GM23338 (cell line): ENCODE measurements around the gene RANBP6. TPM values are rescaled to one million over a fixed set of nuclear protein-coding genes. Genes with fewer than 3 reads are reported as not detected.
A peak's percentile ranks its signal among the peaks of the same experiment; 100 is the strongest.
"Not testable (repeated sequence)": the region's sequence is repeated elsewhere in the genome, so short reads cannot be mapped to it uniquely, and the experiment has no call there.

Experiments
- ATAC-seq: fragments of 200-7000 bp; cut with Tn5 transposase; 3 replicates; pipeline ENCODE4 v1.9.1; 2020
- DNase-seq: peaks from one replicate; pipeline ENCODE4 v3.0.0-alpha.2; 2015; ENCODE audit warnings: low spot score
- H2AFZ ChIP-seq: fragments of 200-600 bp; sonication (generic); 2 replicates; pipeline ENCODE4 v1.8.0; 2016; ENCODE audit warnings: antibody characterized with exemption, mild to moderate bottlenecking, moderate library complexity
- H3F3A ChIP-seq: fragments of 200-600 bp; sonication (generic); replicated peaks from 2 replicates; pipeline ENCODE4 v1.8.0; 2017; ENCODE audit warnings: antibody characterized with exemption, mixed run types, low read depth
- H3K27ac ChIP-seq: fragments of 200-600 bp; sonication (generic); 2 replicates; pipeline ENCODE4 v1.6.1; 2016; ENCODE audit warnings: low read depth
- H3K27me3 ChIP-seq: fragments of 200-600 bp; sonication (generic); 2 replicates; pipeline ENCODE4 v1.8.0; 2016; ENCODE audit warnings: mild to moderate bottlenecking, mixed run types, moderate library complexity; ENCODE audit not compliant: insufficient read depth
- H3K36me3 ChIP-seq: fragments of 200-600 bp; sonication (generic); 2 replicates; pipeline ENCODE4 v1.8.0; 2016; ENCODE audit warnings: mild to moderate bottlenecking; ENCODE audit not compliant: insufficient read depth
- H3K4me1 ChIP-seq: fragments of 200-600 bp; sonication (generic); 2 replicates; pipeline ENCODE4 v1.8.0; 2016; ENCODE audit warnings: mild to moderate bottlenecking, moderate library complexity; ENCODE audit not compliant: insufficient read depth
- H3K4me2 ChIP-seq: fragments of 200-600 bp; sonication (generic); 2 replicates; pipeline ENCODE4 v1.7.1; 2017; ENCODE audit warnings: mixed run types
- H3K4me3 ChIP-seq: fragments of 200-600 bp; sonication (generic); 2 replicates; pipeline ENCODE4 v1.6.1; 2016; ENCODE audit warnings: mixed run types
- H3K79me2 ChIP-seq: fragments of 200-600 bp; sonication (generic); replicated peaks from 2 replicates; pipeline ENCODE4 v1.8.0; 2017; ENCODE audit warnings: mild to moderate bottlenecking; ENCODE audit not compliant: insufficient read depth
- H3K9me2 ChIP-seq: fragments of 200-600 bp; sonication (generic); 2 replicates; pipeline ENCODE4 v1.8.0; 2017; ENCODE audit not compliant: insufficient read depth
- H4K20me1 ChIP-seq: fragments of 200-600 bp; sonication (generic); replicated peaks from 2 replicates; pipeline ENCODE4 v1.8.0; 2017; ENCODE audit warnings: mild to moderate bottlenecking; ENCODE audit not compliant: insufficient read depth
- H3K27ac Mint-ChIP-seq: 2 replicates; pipeline ENCODE4 v1.8.0; 2020; ENCODE audit warnings: inconsistent platforms, mild to moderate bottlenecking, moderate library complexity, mixed read lengths
- H3K27me3 Mint-ChIP-seq: 3 replicates; pipeline ENCODE4 v1.8.0; 2022; ENCODE audit warnings: low read depth, mild to moderate bottlenecking, moderate library complexity, mixed read lengths, inconsistent platforms; ENCODE audit not compliant: insufficient read depth, poor library complexity
- H3K36me3 Mint-ChIP-seq: 3 replicates; pipeline ENCODE4 v1.8.0; 2021; ENCODE audit warnings: low read depth, mild to moderate bottlenecking, inconsistent platforms, moderate library complexity, mixed read lengths
- H3K4me1 Mint-ChIP-seq: 3 replicates; pipeline ENCODE4 v1.8.0; 2020; ENCODE audit warnings: mild to moderate bottlenecking, inconsistent platforms, mixed read lengths
- H3K4me3 Mint-ChIP-seq: 3 replicates; pipeline ENCODE4 v1.8.0; 2021; ENCODE audit warnings: moderate library complexity, mild to moderate bottlenecking, inconsistent platforms, mixed read lengths
- H3K9me3 Mint-ChIP-seq: 3 replicates; pipeline ENCODE4 v1.8.0; 2020; ENCODE audit warnings: moderate library complexity, mild to moderate bottlenecking, inconsistent platforms, mixed read lengths
- NANOG ChIP-seq: IDR thresholded peaks from 2 replicates; pipeline ENCODE4 v1.6.1; 2016; ENCODE audit warnings: antibody characterized with exemption, borderline replicate concordance
- POLR2AphosphoS5 ChIP-seq: IDR thresholded peaks from 2 replicates; pipeline ENCODE4 v1.6.1; 2016; ENCODE audit warnings: antibody characterized with exemption, low read depth
- polyA plus RNA-seq: library from polyadenylated mRNA; unstranded; fragments of >200 nt; fragmentation: Nextera tagmentation; extraction: Ambion mirVana; gene quantifications from 2 replicates; pipeline ENCODE4 v1.2.1, GENCODE V29; 2016
- total RNA-seq: library from RNA; depleted of rRNA; stranded (reverse); fragments of >200 nt; shearing (Covaris generic); gene quantifications from 2 replicates; pipeline ENCODE4 v1.2.3, GENCODE V29; 2014
- TF ChIP-seq, protein P1 (sequence below), 2 experiments: fragments of 200-600 bp in 1 of 2; sonication (generic) in 1 of 2; conservative IDR thresholded peaks; 2 replicates each; pipeline versions ENCODE4 v1.5.1 to v1.6.1; 2016 to 2017; ENCODE audit warnings: antibody characterized with exemption in 2 of 2, low read depth in 2 of 2, mild to moderate bottlenecking in 2 of 2, moderate library complexity in 1 of 2

Gene RANBP6
- total and polyA plus RNA-seq, 2 experiments from 2014 or later, result 9.4 to 26.4 TPM

DNA sequence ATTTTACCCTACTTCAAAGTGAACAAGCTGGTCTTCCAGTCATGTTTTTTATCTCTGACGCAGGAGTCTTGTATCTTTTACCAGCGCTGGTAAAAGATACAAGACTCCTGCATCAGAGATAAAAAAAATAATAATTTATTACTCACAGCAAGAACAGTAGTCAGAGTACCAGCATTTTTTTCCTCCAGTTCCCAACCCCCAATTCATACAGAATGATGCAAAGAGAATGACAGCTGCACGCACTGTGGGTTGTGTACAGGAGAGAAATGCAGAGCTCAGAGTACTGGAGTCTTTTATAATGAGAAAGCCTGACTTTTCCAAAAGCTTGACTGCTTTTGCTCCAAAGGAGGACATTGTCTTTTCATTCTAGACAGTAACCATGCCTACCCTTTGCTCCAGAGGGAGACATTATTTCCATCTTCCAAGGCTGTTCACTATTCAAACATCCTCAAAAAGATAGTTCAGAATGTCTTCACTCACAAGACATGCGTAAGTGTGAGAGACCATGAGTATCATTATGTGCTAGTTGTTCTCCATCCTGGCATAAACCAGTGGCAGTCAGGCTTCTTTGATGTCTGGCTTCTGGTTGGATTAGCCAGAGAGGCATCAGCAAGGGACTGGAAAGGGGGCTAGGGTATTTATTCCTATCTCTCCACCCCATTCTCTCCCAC lies 14.3 kb upstream of the RANBP6 start:
- Histone ChIP-seq H2AFZ (0 out of 2 replicates have a peak overlapping the region, but pooled peaks have one; percentile 60), H3K27ac (no peak overlapping the region)
- ATAC-seq, result no peak

DNA sequence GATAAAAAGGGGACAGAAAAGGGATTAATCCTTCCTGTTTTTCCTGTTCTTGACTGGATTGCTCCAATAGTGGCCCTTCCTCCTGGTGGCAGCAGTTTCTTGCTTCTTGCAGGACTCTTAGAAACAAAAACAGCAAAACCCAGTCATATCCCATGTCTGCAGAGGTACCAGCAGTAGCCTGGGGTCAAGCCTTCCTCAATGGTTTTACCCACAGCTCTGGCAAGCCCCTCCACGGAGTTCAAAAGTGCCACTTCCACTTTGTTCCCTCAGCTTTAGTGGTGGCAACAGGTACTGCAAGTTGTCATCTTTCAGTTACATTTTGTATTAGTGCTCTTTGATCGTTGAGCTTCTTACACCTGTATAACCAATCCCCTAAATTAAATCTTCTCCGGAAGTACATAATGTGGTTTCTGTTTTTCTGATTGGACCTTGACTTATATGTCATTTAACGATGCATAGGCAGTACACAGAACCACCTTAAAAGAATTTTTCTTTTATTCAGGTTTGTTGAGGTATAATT lies 8.7 kb upstream of the RANBP6 start:
- H2AFZ ChIP-seq, result 0 out of 2 replicates have a peak overlapping the region, but pooled peaks have one; percentile 28
- no peaks in the 10 kb centered on the region for H3K36me3 ChIP-seq
- H3K4me2 ChIP-seq, result no peak overlapping the region
- H3K4me1 Mint-ChIP-seq, result peaks cover 14% of the 10 kb centered on the region
- H3K27ac ChIP-seq, result no peak overlapping the region
- peaks cover 9% of the 10 kb centered on the region for H3K4me1 ChIP-seq
- peaks cover 5% of the 10 kb centered on the region; the same call in 1 of the 2 replicates for H3K9me2 ChIP-seq
- ATAC-seq (peak; percentile 77), DNase-seq (peak; percentile 67)
- peaks cover 10% of the 10 kb centered on the region for H3K9me3 Mint-ChIP-seq
- 0 out of 3 replicates have a peak overlapping the region, but pooled peaks have one; percentile 42 for H3K4me3 Mint-ChIP-seq
- no peaks in the 10 kb centered on the region for H3K79me2 ChIP-seq
- no peaks in the 10 kb centered on the region for H3K27me3 Mint-ChIP-seq
- no peak overlapping the region for H3K4me3 ChIP-seq
- H3K36me3 Mint-ChIP-seq, result no peaks in the 10 kb centered on the region; the same call in 2 of the 3 replicates
- TF ChIP-seq NANOG, result no peak
- TF ChIP-seq, protein P1, sequence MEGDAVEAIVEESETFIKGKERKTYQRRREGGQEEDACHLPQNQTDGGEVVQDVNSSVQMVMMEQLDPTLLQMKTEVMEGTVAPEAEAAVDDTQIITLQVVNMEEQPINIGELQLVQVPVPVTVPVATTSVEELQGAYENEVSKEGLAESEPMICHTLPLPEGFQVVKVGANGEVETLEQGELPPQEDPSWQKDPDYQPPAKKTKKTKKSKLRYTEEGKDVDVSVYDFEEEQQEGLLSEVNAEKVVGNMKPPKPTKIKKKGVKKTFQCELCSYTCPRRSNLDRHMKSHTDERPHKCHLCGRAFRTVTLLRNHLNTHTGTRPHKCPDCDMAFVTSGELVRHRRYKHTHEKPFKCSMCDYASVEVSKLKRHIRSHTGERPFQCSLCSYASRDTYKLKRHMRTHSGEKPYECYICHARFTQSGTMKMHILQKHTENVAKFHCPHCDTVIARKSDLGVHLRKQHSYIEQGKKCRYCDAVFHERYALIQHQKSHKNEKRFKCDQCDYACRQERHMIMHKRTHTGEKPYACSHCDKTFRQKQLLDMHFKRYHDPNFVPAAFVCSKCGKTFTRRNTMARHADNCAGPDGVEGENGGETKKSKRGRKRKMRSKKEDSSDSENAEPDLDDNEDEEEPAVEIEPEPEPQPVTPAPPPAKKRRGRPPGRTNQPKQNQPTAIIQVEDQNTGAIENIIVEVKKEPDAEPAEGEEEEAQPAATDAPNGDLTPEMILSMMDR (conservative IDR thresholded peaks at IDR 0.05; ENCODE audit: low read depth in 2 of 2), result peak; percentile 38 to 70
- no peaks in the 10 kb centered on the region for H3F3A ChIP-seq
- H3K27ac Mint-ChIP-seq, result no peak overlapping the region
- H4K20me1 ChIP-seq, result no peaks in the 10 kb centered on the region
- no peaks in the 10 kb centered on the region for H3K27me3 ChIP-seq

More for the DNA sequence above, 14.3 kb upstream of the RANBP6 start:
- peaks cover under 1% of the 10 kb centered on the region for H3K27me3 Mint-ChIP-seq
- Histone ChIP-seq H3K4me3 (no peak overlapping the region), H3K4me1 (peaks cover 7% of the 10 kb centered on the region), H3F3A (no peaks in the 10 kb centered on the region), H3K9me2 (no peaks in the 10 kb centered on the region), H3K79me2 (no peaks in the 10 kb centered on the region), H4K20me1 (no peaks in the 10 kb centered on the region), H3K27me3 (no peaks in the 10 kb centered on the region), H3K36me3 (no peaks in the 10 kb centered on the region), H3K4me2 (no peak overlapping the region)
- H3K4me1 Mint-ChIP-seq, result peaks cover 6% of the 10 kb centered on the region
- H3K36me3 Mint-ChIP-seq, result no peaks in the 10 kb centered on the region
- H3K4me3 Mint-ChIP-seq, result no peak overlapping the region
- DNase-seq, result no peak
- no peaks in the 10 kb centered on the region for H3K9me3 Mint-ChIP-seq
- H3K27ac Mint-ChIP-seq, result no peak overlapping the region
- TF ChIP-seq POLR2AphosphoS5, result no peak

DNA sequence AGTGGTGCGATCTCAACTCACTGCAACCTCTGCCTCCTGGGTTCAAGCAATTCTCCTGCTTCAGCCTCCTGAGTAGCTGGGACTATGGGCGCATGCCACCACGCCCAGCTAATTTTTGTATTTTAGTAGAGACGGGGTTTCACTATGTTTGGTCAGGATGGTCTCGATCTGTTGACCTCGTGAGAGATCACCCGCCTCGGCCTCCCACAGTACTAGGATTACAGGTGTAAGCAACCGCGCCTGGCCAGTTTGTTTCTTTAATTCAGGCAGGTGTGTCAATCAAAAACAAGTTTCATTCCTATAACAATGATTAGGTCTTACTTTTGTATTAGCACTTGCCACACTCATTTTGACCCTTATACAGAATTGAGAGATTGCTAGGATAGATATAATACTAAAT lies 1.6 kb upstream of the RANBP6 start:
- ATAC-seq, DNase-seq, H3K9me2 ChIP-seq, H3K36me3 ChIP-seq, H3K4me3 Mint-ChIP-seq, H3K27me3 Mint-ChIP-seq, H3K27me3 ChIP-seq, H2AFZ ChIP-seq, H3K27ac ChIP-seq, H3K4me3 ChIP-seq, H3K4me2 ChIP-seq, H3F3A ChIP-seq, H3K27ac Mint-ChIP-seq: not testable (repeated sequence)
- Mint-ChIP-seq H3K36me3 (peaks cover 33% of the 10 kb centered on the region), H3K4me1 (peaks cover 18% of the 10 kb centered on the region), H3K9me3 (peaks cover 13% of the 10 kb centered on the region)
- Histone ChIP-seq H3K4me1 (peaks cover 12% of the 10 kb centered on the region), H3K79me2 (peaks cover 34% of the 10 kb centered on the region), H4K20me1 (peaks cover 10% of the 10 kb centered on the region; the same call in 1 of the 2 replicates)
